ENCODE results near the gene GOLPH3.

DNA sequence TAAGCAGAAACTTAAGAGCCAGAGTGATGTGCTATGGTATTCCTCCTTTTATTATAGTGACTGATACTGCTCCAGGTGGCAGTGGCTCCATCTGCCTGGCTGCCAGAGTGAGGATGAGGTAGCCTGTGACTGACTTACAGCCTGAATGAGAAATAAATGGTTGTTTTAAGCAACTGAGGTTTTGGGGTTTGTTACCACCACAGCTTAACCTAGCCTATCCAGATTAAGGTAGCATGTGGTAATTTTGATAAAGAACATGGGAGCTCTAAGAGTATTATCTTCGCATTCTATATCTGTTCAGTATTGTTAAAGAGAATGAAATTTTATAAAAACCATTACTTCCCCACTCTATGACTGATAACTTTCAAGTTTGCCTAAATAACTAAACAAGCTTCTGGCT, 39.0 kb downstream of the GOLPH3 start:
- no peak for TF ChIP-seq POLR2A (IDR thresholded peaks at IDR 0.05)
- TF ChIP-seq, protein P1, sequence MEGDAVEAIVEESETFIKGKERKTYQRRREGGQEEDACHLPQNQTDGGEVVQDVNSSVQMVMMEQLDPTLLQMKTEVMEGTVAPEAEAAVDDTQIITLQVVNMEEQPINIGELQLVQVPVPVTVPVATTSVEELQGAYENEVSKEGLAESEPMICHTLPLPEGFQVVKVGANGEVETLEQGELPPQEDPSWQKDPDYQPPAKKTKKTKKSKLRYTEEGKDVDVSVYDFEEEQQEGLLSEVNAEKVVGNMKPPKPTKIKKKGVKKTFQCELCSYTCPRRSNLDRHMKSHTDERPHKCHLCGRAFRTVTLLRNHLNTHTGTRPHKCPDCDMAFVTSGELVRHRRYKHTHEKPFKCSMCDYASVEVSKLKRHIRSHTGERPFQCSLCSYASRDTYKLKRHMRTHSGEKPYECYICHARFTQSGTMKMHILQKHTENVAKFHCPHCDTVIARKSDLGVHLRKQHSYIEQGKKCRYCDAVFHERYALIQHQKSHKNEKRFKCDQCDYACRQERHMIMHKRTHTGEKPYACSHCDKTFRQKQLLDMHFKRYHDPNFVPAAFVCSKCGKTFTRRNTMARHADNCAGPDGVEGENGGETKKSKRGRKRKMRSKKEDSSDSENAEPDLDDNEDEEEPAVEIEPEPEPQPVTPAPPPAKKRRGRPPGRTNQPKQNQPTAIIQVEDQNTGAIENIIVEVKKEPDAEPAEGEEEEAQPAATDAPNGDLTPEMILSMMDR (IDR thresholded peaks at IDR 0.05) = no peak
